Activated gamma-delta T cell treated with anti-CD3 and anti-CD28 coated beads, Interleukin-2, amount 50 U/mL, for 16 hours (primary cell): ENCODE results near the gene SND1.
A peak's percentile ranks its signal among the peaks of the same experiment; 100 is the strongest.

Experiments
- DNase-seq: peaks from one replicate; pipeline ENCODE4 v3.0.0-alpha.2; 2020; ENCODE audit warnings: low read depth

Gene SND1

GRCh38 chr7:127689194-127689772 is 37.3 kb downstream of the SND1 start:
- no peak for DNase-seq

GRCh38 chr7:127690337-127690736 is 38.3 kb downstream of the SND1 start:
- no peak for DNase-seq

DNA sequence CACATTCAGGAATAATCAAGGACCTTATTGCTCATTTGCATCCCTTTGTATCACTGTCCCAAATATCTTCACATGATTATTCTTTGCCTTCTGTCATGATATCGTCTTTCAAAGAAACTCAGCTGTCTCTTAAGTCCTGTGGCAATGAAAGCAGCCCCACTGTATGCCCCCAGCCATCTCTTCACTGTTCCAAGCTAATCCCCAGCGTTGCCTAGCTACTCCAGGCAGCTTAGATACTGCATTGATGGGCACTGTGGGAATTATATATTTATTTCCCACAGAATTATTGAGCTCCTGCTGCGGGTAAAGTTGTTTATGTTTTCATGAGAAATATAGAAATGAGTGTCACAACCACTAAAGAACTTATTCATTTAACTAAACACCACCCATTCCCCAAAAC is 38.8 kb downstream of the SND1 start:
- no peak for DNase-seq

- DNase-seq: no peak
These were observed 40.2 kb downstream of the SND1 start for GRCh38 chr7:127692200-127692599.

GRCh38 chr7:127699853-127700252 is 47.9 kb downstream of the SND1 start:
- DNase-seq: no peak

GRCh38 chr7:127702052-127702652 is 50.2 kb downstream of the SND1 start:
- DNase-seq: no peak

- DNase-seq: no peak
These were observed 50.9 kb downstream of the SND1 start for GRCh38 chr7:127702938-127703337.

- DNase-seq: no peak
These were observed 52.2 kb downstream of the SND1 start for GRCh38 chr7:127704211-127704610.

- no peak for DNase-seq
These were observed 53.5 kb downstream of the SND1 start for GRCh38 chr7:127705461-127705959.

- DNase-seq: no peak
These were observed 54.8 kb downstream of the SND1 start for GRCh38 chr7:127706766-127707165.

GRCh38 chr7:127708201-127708600 is 56.2 kb downstream of the SND1 start:
- no peak for DNase-seq

DNA sequence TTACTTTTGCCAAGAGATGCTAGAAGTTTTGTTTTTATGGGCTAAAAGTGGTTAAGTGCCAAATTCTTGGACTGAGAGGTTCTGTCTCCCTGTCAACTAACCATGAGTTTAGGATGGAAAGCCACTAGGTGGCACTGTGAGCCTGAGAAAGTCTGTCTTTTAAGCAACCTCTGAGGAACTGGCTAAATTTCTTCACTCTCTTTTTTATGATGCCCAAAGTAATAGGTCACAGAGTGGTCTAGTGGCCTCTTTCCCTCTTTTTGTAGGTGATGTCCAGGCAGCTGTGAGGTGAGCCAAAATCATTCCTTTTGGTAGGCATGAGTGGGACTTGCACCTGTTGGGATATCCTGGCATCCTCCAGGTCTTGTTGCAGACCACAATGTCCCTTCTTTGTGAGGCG is 56.8 kb downstream of the SND1 start:
- peak; percentile 58 for DNase-seq

DNA sequence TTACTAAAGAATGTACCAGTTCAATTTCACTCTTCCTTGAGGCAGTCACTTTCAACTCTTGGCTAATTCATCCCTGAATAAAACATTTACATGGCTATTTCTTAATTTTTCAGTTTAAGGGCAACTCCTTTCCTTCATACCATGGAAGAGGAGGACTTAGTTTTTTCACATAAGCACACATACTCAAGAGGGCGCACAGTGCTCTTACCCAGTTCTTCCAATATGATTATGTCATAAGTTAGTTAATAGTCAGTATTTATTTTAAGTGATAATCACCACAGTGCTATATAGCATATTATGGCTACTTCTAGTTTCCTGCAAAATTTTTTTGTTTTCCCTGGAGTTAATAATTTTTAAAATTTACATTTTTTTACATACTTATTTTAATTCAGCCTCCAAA is 58.6 kb downstream of the SND1 start:
- no peak for DNase-seq

DNA sequence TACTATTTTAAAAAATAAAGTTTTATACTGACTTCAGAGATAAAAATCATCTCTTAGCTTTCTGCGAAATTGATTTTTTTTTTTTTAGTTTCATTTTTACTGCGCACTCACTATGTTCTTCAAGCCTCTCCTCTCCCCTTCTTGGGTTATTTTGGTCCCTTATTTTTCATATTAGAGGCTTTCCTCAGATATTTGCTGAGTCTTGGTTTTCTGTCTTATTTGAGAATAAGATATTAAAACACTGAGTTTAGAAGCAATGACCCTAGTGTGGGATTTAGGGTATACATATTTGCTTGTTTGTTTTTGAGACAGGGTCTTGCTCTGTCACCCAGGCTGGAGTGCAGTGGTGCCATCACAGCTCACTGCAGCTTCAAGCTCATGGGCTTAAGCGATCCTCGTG is 59.9 kb downstream of the SND1 start:
- no peak for DNase-seq

GRCh38 chr7:127713006-127713405 is 61.0 kb downstream of the SND1 start:
- no peak for DNase-seq

DNA sequence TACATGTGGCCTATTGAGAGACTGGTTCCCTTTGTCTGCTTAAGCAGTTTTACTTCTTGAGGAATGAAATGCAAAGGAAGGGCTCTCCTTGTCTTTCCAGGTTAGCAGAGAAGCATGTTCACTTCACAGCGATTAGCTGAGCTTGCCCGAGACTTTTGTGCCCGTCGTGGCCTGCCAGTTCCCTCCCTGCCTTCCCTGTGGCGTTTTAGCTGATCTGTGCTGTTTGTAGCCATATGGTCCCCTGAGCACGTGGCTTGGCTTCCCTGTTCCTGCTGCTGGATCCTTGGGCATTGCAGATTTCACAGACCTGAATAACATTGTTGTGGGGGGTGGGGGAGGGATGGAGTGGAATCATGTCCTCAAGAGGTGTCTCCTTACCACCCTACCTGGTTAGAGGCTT is 61.8 kb downstream of the SND1 start:
- DNase-seq: no peak

GRCh38 chr7:127715272-127715671 is 63.3 kb downstream of the SND1 start:
- DNase-seq: no peak

DNA sequence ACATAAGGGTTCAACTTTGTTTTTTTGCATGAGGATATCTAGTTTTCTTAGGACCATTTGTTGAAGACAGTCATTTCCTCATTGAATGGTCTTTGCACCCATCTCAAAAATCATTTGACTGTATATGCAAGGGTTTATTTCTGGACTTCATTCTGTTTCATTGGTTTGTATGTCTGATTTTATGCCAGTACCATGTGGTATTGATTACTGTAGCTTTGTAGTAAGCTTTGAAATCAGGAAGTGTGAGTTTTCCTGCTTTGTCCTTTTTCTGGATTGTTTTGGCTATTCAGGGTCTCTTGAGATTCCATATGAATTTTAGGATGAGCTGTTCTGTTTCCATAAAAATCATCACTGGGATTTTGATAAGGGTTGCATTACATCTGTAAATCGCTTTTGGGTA is 63.9 kb downstream of the SND1 start:
- DNase-seq: no peak

GRCh38 chr7:127717502-127718339 is 65.7 kb downstream of the SND1 start:
- no peak for DNase-seq

- no peak for DNase-seq
These were observed 66.3 kb downstream of the SND1 start for GRCh38 chr7:127718340-127718679.

- no peak for DNase-seq
These were observed 74.5 kb downstream of the SND1 start for GRCh38 chr7:127726476-127726875.

- no peak for DNase-seq
These were observed 78.8 kb downstream of the SND1 start for GRCh38 chr7:127730658-127731276.
